SK-N-SH (cell line): ENCODE data around the gene MUC5AC. TPM values are rescaled to one million over a fixed set of nuclear protein-coding genes. Genes with fewer than 3 reads are reported as not detected.

Source experiments
- CTCF ChIA-PET: fragments of 300-600, 350-600 bp; formaldehyde crosslinking; extraction: SDS; loops from one replicate; lab custom pipeline; 2021; lab: Yijun Ruan, JAX
- POLR2A ChIA-PET: fragments of 350-600 bp; sonication (Branson Sonifier 250); formaldehyde crosslinking; extraction: SDS; loops from one replicate; lab custom pipeline; 2020; ENCODE audit warnings: antibody characterized with exemption, inconsistent platforms; lab: Yijun Ruan, JAX
- DNase-seq: peaks from one replicate; pipeline ENCODE4 v3.0.0; 2012
- H2AFZ ChIP-seq: fragments of 200-600 bp; sonication (generic); 2 replicates; pipeline ENCODE4 v1.8.1; 2016; ENCODE audit warnings: antibody characterized with exemption, mild to moderate bottlenecking, low read depth
- H3F3A ChIP-seq: fragments of 200-600 bp; sonication (generic); replicated peaks from 2 replicates; pipeline ENCODE3; 2016; ENCODE audit warnings: antibody characterized with exemption, mild to moderate bottlenecking; ENCODE audit not compliant: insufficient read depth
- H3K27ac ChIP-seq, 2 experiments: fragments of 200-500 bp in 1 of 2; fragments of 200-600 bp in 1 of 2; sonication (Bioruptor generic) in 1 of 2; sonication (generic), shearing (Covaris generic) in 1 of 2; 2 replicates each; pipeline versions ENCODE4 v1.5.1 to v1.6.1; 2014 to 2016; ENCODE audit warnings: low read depth in 2 of 2, inconsistent platforms in 1 of 2, low read length in 1 of 2, mild to moderate bottlenecking in 1 of 2, mixed read lengths in 1 of 2
- H3K27me3 ChIP-seq: fragments of 200-600 bp; sonication (generic), shearing (Covaris generic); 2 replicates; pipeline ENCODE4 v1.6.1; 2016; ENCODE audit warnings: mixed run types; ENCODE audit not compliant: insufficient read depth
- H3K36me3 ChIP-seq, 2 experiments: fragments of 200-500 bp in 1 of 2; fragments of 200-600 bp in 1 of 2; sonication (Bioruptor generic) in 1 of 2; sonication (generic) in 1 of 2; replicated peaks in 1 of 2; 2 replicates each; pipeline versions ENCODE3 to v1.5.1; 2014 to 2016; ENCODE audit warnings: low read length in 1 of 2, mild to moderate bottlenecking in 1 of 2; ENCODE audit not compliant: insufficient read depth in 2 of 2, control insufficient read depth in 1 of 2
- H3K4me1 ChIP-seq, 2 experiments: fragments of 200-500 bp in 1 of 2; fragments of 200-600 bp in 1 of 2; sonication (Bioruptor generic) in 1 of 2; sonication (generic), shearing (Covaris generic) in 1 of 2; 2 replicates each; pipeline versions ENCODE4 v1.5.1 to v1.6.1; 2014 to 2016; ENCODE audit warnings: low read depth in 1 of 2, low read length in 1 of 2, mixed run types in 1 of 2; ENCODE audit not compliant: insufficient read depth in 2 of 2, control insufficient read depth in 1 of 2
- H3K4me2 ChIP-seq: fragments of 200-600 bp; sonication (generic), shearing (Covaris generic); 2 replicates; pipeline ENCODE4 v1.6.1; 2017; ENCODE audit warnings: mixed run types
- H3K4me3 ChIP-seq, 2 experiments: fragments of 200-500 bp in 1 of 2; fragments of 200-600 bp in 1 of 2; sonication (Bioruptor generic) in 1 of 2; sonication (generic), shearing (Covaris generic) in 1 of 2; 2 replicates each; pipeline versions ENCODE4 v1.5.1 to v1.8.1; 2014 to 2016; ENCODE audit warnings: low read depth in 2 of 2, inconsistent platforms in 1 of 2, low read length in 1 of 2, mild to moderate bottlenecking in 1 of 2, mixed read lengths in 1 of 2, moderate library complexity in 1 of 2
- H3K79me2 ChIP-seq: fragments of 200-600 bp; sonication (generic); 2 replicates; pipeline ENCODE4 v1.8.1; 2017; ENCODE audit warnings: mild to moderate bottlenecking; ENCODE audit not compliant: insufficient read depth
- H3K9ac ChIP-seq: fragments of 200-600 bp; sonication (generic); 2 replicates; pipeline ENCODE4 v1.6.1; 2017; ENCODE audit warnings: mixed run types
- H3K9me2 ChIP-seq: fragments of 200-600 bp; sonication (generic); 2 replicates; pipeline ENCODE4 v1.6.1; 2017; ENCODE audit warnings: mixed run types
- H3K9me3 ChIP-seq: fragments of 200-600 bp; sonication (generic); 2 replicates; pipeline ENCODE4 v1.6.1; 2017; ENCODE audit warnings: mixed run types, mild to moderate bottlenecking, moderate library complexity
- H4K20me1 ChIP-seq: fragments of 200-600 bp; sonication (generic); 2 replicates; pipeline ENCODE4 v1.6.1; 2017; ENCODE audit warnings: mild to moderate bottlenecking, mixed run types; ENCODE audit not compliant: insufficient read depth
- CHD2 ChIP-seq: fragments of 150-350 bp; IDR thresholded peaks from 2 replicates; pipeline ENCODE4 v1.6.1; 2018; ENCODE audit warnings: low read length; ENCODE audit not compliant: partially characterized antibody
- EZH2phosphoT487 ChIP-seq: fragments of 200-600 bp; sonication (generic); IDR thresholded peaks from 2 replicates; pipeline ENCODE4 v1.6.1; 2017; ENCODE audit warnings: low read depth, mixed run types, mild to moderate bottlenecking, antibody characterized with exemption, moderate library complexity, borderline replicate concordance
- FOXJ3 ChIP-seq: sonication (generic); formaldehyde crosslinking; IDR thresholded peaks from 2 replicates; pipeline ENCODE4 v1.5.1; 2020; ENCODE audit warnings: mild to moderate bottlenecking, missing genetic modification reagents
- FOXM1 ChIP-seq: IDR thresholded peaks from 2 replicates; pipeline ENCODE4 v1.4.0; 2012; ENCODE audit warnings: low read depth, mild to moderate bottlenecking
- GATA2 ChIP-seq: sonication (generic); formaldehyde crosslinking; IDR thresholded peaks from 2 replicates; pipeline ENCODE4 v1.5.0; 2020; ENCODE audit warnings: mild to moderate bottlenecking, missing genetic modification reagents
- JUND ChIP-seq: IDR thresholded peaks from 2 replicates; pipeline ENCODE4 v1.4.0; 2012
- MAX ChIP-seq: IDR thresholded peaks from 2 replicates; pipeline ENCODE4 v1.4.0; 2012; ENCODE audit warnings: low read depth
- PBX3 ChIP-seq: IDR thresholded peaks from 2 replicates; pipeline ENCODE4; 2012
- RCOR1 ChIP-seq: fragments of 150-350 bp; IDR thresholded peaks from 2 replicates; pipeline ENCODE4 v1.6.1; 2017; ENCODE audit warnings: antibody characterized with exemption, low read length
- REST ChIP-seq: IDR thresholded peaks from 2 replicates; pipeline ENCODE4 v1.6.1; 2012; ENCODE audit warnings: mild to moderate bottlenecking, low read depth, low read length, moderate library complexity
- SMC3 ChIP-seq: IDR thresholded peaks from 2 replicates; pipeline ENCODE4 v1.6.1; 2012; ENCODE audit warnings: low read depth, low read length, improper control_type of control experiment
- TAF1 ChIP-seq: IDR thresholded peaks from 2 replicates; pipeline ENCODE4 v1.6.1; 2012; ENCODE audit warnings: low read depth, mild to moderate bottlenecking, low read length, moderate library complexity, borderline replicate concordance
- TCF12 ChIP-seq: IDR thresholded peaks from 2 replicates; pipeline ENCODE4 v1.4.0; 2012
- WGBS: methylation state at CpG from one replicate; pipeline ENCODE4 v1.1.6; 2017; ENCODE audit warnings: low lambda C conversion rate; 5-methylcytosine and 5-hydroxymethylcytosine counted together
- polyA plus RNA-seq, 3 experiments: library from polyadenylated mRNA; depleted of rRNA; stranded (reverse); fragments of >200 nt; gene quantifications; 2 replicates each; pipeline ENCODE4 v1.2.3, GENCODE V29; 2012
- TF ChIP-seq, protein P1 (sequence below): IDR thresholded peaks from 2 replicates; pipeline ENCODE4 v1.4.0; 2012; ENCODE audit warnings: low read depth, borderline replicate concordance

The MUC5AC gene
- polyA plus RNA-seq, 1 of the 3 experiments (the other 2 are of a cell fraction), result not detected

GRCh38 chr11:1156506-1157340, 1.0 kb upstream of the MUC5AC start:
- no peaks in the 10 kb centered on the region for H3K9me3 ChIP-seq
- no peaks in the 10 kb centered on the region for H3K79me2 ChIP-seq
- no peak overlapping the region for H3K4me3 ChIP-seq
- H3K27me3 ChIP-seq, result no peaks in the 10 kb centered on the region
- no peaks in the 10 kb centered on the region for H3K36me3 ChIP-seq
- 87% methylated on average over 5 of the region's 7 CpGs for WGBS
- H3K4me1 ChIP-seq, result no peaks in the 10 kb centered on the region
- H3K9ac ChIP-seq, result no peak overlapping the region
- no peak overlapping the region for H2AFZ ChIP-seq
- DNase-seq, result no peak
- CTCF ChIA-PET, result no interaction called here
- H3K9me2 ChIP-seq, result no peaks in the 10 kb centered on the region
- H3K27ac ChIP-seq, result no peak overlapping the region
- no peak overlapping the region for H3K4me2 ChIP-seq
- no peak for TF ChIP-seq PBX3
- TF ChIP-seq GATA2, result no peak
- no peak for TF ChIP-seq FOXJ3 (CRISPR knock-in tag)
- no peak for TF ChIP-seq REST
- TF ChIP-seq CHD2, result no peak
- TF ChIP-seq MAX, result no peak
- no peak for TF ChIP-seq RCOR1
- TF ChIP-seq TCF12, result no peak
- no peak for TF ChIP-seq FOXM1
- TF ChIP-seq, protein P1, sequence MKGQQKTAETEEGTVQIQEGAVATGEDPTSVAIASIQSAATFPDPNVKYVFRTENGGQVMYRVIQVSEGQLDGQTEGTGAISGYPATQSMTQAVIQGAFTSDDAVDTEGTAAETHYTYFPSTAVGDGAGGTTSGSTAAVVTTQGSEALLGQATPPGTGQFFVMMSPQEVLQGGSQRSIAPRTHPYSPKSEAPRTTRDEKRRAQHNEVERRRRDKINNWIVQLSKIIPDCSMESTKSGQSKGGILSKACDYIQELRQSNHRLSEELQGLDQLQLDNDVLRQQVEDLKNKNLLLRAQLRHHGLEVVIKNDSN, result no peak
- TF ChIP-seq EZH2phosphoT487, result no peak
- no peak for TF ChIP-seq TAF1
- no peak for TF ChIP-seq SMC3
- no peak for TF ChIP-seq JUND
- TF ChIP-seq, all 33 proteins: peak for 0
- Histone ChIP-seq H4K20me1 (no peaks in the 10 kb centered on the region), H3F3A (peaks cover 6% of the 10 kb centered on the region)
- POLR2A ChIA-PET, result no interaction called here
